GM13977 (cell line): ENCODE results near the gene SEC14L6.
"Not testable (repeated sequence)": the region's sequence is repeated elsewhere in the genome, so short reads cannot be mapped to it uniquely, and the experiment has no call there.

Experiments used
- DNase-seq: peaks from one replicate; pipeline ENCODE4 v3.0.0; 2012; ENCODE audit warnings: low spot score
- CTCF ChIP-seq: IDR thresholded peaks from 2 replicates; pipeline ENCODE4 v1.5.1; 2012; ENCODE audit warnings: mild to moderate bottlenecking, control low read depth; ENCODE audit not compliant: insufficient read depth; ENCODE audit errors: extremely low read depth, missing control alignments
- in situ Hi-C: fragments of 300-500 bp; cut with MboI; formaldehyde crosslinking; loops from one replicate; pipeline ENCODE4 v1.12.0; 2022; ENCODE audit warnings: low sequenced_read_pairs, low pct_unique_long_range_greater_than_20kb, mixed read lengths, inconsistent platforms; ENCODE audit not compliant: unreplicated experiment

SEC14L6 gene

GRCh38 chr22:30546616-30547015 is at the start of gene SEC14L6:
Gene SEC14L6 (minus strand): TSS chr22:30546741. CDS start chr22:30546682, 59 bp downstream.
- in situ Hi-C loops: no loop called here
- no peak for DNase-seq
- TF ChIP-seq CTCF: no peak

GRCh38 chr22:30596199-30596598 is 49.7 kb upstream of the SEC14L6 start:
- in situ Hi-C loops: no loop called here
- no peak for DNase-seq
- no peak for TF ChIP-seq CTCF

- in situ Hi-C loops, DNase-seq: not testable (repeated sequence)
These were observed 45.8 kb upstream of the SEC14L6 start for GRCh38 chr22:30592360-30592713.

GRCh38 chr22:30591588-30592359 is 45.2 kb upstream of the SEC14L6 start, which contains the start of gene PES1:
Gene PES1 (minus strand): TSS chr22:30591910. CDS start chr22:30591833, 77 bp downstream.
- peak; percentile 97 for DNase-seq
- in situ Hi-C loops: no loop called here
- no peak for TF ChIP-seq CTCF

- no peak for DNase-seq
- in situ Hi-C loops: no loop called here
These were observed 44.6 kb upstream of the SEC14L6 start for GRCh38 chr22:30591191-30591587.

GRCh38 chr22:30586414-30586813 is 39.9 kb upstream of the SEC14L6 start:
- no peak for DNase-seq

More at GRCh38 chr22:30591191-30591587, 44.6 kb upstream of the SEC14L6 start:
- TF ChIP-seq CTCF: no peak

More at GRCh38 chr22:30586414-30586813, 39.9 kb upstream of the SEC14L6 start:
- no peak for TF ChIP-seq CTCF
- in situ Hi-C loops: no loop called here
